DOHH2 (cell line): Measurements from ENCODE around the gene TXNDC17.

Experiments
- CTCF ChIP-seq: fragments of 200-600 bp; sonication (generic); IDR thresholded peaks from one replicate; pipeline ENCODE4 v1.5.1; 2014; ENCODE audit warnings: antibody characterized with exemption, mild to moderate bottlenecking, low read depth, low read length; ENCODE audit not compliant: poor library complexity, severe bottlenecking
- EZH2phosphoT487 ChIP-seq: fragments of 200-600 bp; sonication (generic); IDR thresholded peaks from 2 replicates; pipeline ENCODE4 v1.6.1; 2017; ENCODE audit warnings: borderline replicate concordance, mild to moderate bottlenecking, antibody characterized with exemption, low read length, moderate library complexity, mixed read lengths

- TF ChIP-seq CTCF (no peak), EZH2phosphoT487 (no peak)
These were observed 10.5 kb upstream of the TXNDC17 start for GRCh38 chr17:6630390-6630789.
